ENCODE measurements around the gene ZNF319. TPM values are rescaled to one million over a fixed set of nuclear protein-coding genes. Genes with fewer than 3 reads are reported as not detected.

Gene ZNF319
- total and polyA plus RNA-seq, 2 of the 8 experiments (the other 6 are each of a cell fraction or from before 2014, with no cell fraction given), result 3.3 to 5.5 TPM

GRCh38 chr16:57948027-57948426 is 52.4 kb downstream of the ZNF319 start (continued):
- TF ChIP-seq NANOG (IDR thresholded peaks at IDR 0.05; ENCODE audit: insufficient read depth, low read depth, low read length, poor library complexity, severe bottlenecking) (no peak), CHD7 (IDR thresholded peaks at IDR 0.05; ENCODE audit: insufficient replicate concordance, low read length) (no peak), KDM4A (IDR thresholded peaks at IDR 0.05; ENCODE audit: low read depth, low read length, severe bottlenecking) (no peak), BRCA1 (IDR thresholded peaks at IDR 0.05; ENCODE audit: low read depth, low read length) (no peak), JUND (IDR thresholded peaks at IDR 0.05; ENCODE audit: low read length) (no peak)
